ENCODE data around the gene RARRES2. TPM values are rescaled to one million over a fixed set of nuclear protein-coding genes. Genes with fewer than 3 reads are reported as not detected.

The RARRES2 gene
- total RNA-seq, 1 donor from 2014 or later = 62.1 TPM

GRCh38 chr7:150337659-150338081 is 3.8 kb downstream of the RARRES2 start:
- no peak for DNase-seq (ENCODE audit: low spot score)

GRCh38 chr7:150337179-150337578 is 4.2 kb downstream of the RARRES2 start:
- DNase-seq (ENCODE audit: low spot score) = no peak

DNA sequence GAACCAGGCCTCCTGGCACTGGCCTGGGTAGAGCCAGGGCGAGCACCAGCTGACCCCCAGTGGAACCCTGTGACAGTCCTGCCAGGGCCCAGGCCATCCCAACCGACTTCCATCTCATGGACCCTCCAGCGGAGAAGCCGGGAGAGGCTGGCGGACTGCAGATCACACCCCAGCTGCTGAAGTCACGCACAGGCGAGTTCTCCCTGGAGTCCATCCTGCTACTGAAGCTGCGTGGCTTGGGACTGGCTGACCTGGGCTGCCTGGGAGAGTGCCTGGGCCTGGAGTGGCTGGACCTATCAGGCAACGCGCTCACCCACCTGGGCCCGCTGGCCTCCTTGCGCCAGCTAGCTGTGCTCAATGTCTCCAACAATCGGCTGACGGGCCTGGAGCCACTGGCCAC is 4.7 kb downstream of the RARRES2 start:
- DNase-seq (ENCODE audit: low spot score) = no peak

- DNase-seq (ENCODE audit: low spot score) = no peak
Measured at GRCh38 chr7:150335774-150336112, 5.7 kb downstream of the RARRES2 start.

DNA sequence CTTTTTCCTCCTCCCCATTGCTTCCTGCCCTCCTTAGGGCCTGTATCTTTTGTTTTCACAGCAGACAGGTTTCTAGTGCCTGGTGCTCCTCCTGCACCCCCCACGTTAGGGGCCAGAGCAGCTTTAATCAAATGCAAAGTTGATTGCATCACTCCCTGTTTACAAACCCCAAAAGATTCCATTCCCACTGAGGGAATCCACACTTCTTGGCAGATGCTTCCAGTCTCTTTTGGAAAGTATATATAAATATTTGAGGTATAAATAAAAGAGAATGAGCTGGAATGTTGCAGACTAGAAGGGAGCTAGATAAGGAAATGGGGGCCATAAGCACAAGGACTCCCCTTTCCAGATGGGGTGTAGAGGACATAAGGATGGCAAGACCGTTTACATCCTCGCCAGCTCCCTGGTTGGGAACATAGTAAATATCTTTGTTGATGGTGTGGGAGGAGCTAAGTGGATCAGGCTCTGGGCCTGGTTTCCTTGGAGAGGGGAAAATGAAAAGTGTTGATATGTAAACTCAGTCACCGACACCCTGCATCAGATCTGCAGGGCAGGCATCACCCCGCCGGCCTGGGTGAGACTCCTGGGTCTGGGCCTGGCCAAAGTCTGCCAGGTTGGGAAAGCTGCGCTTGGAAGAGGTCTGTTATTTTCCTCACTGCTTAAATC is 6.2 kb downstream of the RARRES2 start:
- DNase-seq (ENCODE audit: low spot score) = peak; percentile 42

DNA sequence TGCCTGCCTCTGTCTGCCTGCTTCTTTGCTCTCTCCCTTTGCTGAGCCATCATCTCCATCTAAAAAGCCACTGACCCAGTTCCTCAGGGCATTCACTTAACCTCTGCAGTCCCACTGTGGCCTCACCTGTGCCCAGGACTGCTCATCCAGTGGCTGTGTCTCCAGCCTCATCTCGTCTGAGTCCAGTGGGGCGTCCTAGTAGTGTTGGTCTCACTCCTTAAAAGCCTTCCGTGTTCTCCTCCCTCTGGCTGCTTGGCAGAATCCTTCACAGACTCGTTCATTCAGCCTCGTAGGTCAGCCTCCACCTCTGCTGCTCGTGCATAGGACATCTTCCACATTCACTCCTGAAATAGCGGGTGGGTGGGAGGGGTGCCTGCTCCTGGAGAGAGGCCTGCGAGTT is 7.3 kb downstream of the RARRES2 start:
- DNase-seq (ENCODE audit: low spot score) = no peak

DNA sequence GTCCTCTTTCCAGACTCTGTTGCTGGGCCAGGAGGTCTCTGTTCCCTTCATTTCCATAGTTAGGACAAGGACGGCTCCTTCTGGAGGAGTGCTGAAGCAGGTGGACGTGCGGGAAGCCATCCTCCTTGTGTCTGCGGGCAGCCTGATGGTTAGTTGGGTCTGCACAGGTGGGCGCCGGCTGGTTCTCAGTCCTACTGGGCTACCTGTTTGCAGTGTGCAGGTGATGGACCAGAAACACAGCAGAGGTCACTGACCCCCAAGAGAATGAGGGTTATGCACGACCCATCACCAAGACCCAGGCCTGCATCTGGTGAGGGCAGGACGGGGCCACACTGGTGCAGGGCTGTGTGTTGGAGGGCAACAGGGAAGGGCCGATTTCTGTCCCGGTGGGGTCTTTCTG is 7.8 kb downstream of the RARRES2 start:
- no peak for DNase-seq (ENCODE audit: low spot score)

- no peak for DNase-seq (ENCODE audit: low spot score)
Measured at GRCh38 chr7:150332852-150333635, 8.4 kb downstream of the RARRES2 start.

- no peak for DNase-seq (ENCODE audit: low spot score)
Measured at GRCh38 chr7:150330211-150330885, 11.1 kb downstream of the RARRES2 start.

GRCh38 chr7:150329331-150330120 is 11.9 kb downstream of the RARRES2 start:
- DNase-seq (ENCODE audit: low spot score) = no peak

DNA sequence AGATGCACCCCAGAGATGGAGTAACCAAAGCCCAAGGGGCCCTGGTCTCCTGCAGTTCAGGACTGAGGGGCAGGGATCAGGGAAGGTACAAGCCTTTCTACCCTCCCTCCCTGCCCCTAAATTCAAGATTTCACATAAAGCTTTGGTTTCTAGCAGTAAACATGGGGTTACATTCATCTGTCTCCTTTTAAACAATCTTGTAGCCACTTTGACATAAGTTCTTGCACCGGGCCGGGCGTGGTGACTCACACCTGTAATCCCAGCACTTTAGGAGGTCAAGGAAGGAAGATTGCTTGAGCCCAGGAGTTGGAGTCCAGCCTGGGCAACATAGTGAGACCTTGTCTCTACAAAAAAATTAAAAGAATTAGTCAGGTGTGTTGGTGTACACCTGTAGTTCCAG is 14.1 kb downstream of the RARRES2 start:
- DNase-seq (ENCODE audit: low spot score) = no peak

- DNase-seq (ENCODE audit: low spot score) = no peak
Measured at GRCh38 chr7:150326657-150327268, 14.7 kb downstream of the RARRES2 start.

DNA sequence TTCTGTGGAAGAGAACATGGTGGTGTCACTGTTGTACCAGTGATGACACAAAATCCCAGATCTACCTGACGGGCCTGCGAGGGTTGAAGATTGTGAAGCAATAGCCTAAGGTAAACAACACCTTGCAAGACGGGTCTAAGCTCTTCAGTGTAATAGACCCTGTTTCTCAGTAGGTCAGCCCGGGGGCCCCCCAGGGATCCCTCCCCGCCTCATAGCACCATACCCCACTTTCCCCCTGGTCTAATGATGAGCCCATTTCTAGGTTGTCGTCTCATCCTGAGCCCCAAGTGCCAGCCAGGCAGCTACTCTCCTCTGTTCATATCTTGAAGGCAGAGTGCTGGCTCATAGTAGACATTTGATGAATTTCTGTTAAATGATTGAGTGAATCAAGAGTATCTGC is 15.5 kb downstream of the RARRES2 start:
- no peak for DNase-seq (ENCODE audit: low spot score)

GRCh38 chr7:150325110-150325611 is 16.3 kb downstream of the RARRES2 start:
- no peak for DNase-seq (ENCODE audit: low spot score)

GRCh38 chr7:150324373-150324961 is 17.0 kb downstream of the RARRES2 start:
- peak; percentile 23 for DNase-seq (ENCODE audit: low spot score)

DNA sequence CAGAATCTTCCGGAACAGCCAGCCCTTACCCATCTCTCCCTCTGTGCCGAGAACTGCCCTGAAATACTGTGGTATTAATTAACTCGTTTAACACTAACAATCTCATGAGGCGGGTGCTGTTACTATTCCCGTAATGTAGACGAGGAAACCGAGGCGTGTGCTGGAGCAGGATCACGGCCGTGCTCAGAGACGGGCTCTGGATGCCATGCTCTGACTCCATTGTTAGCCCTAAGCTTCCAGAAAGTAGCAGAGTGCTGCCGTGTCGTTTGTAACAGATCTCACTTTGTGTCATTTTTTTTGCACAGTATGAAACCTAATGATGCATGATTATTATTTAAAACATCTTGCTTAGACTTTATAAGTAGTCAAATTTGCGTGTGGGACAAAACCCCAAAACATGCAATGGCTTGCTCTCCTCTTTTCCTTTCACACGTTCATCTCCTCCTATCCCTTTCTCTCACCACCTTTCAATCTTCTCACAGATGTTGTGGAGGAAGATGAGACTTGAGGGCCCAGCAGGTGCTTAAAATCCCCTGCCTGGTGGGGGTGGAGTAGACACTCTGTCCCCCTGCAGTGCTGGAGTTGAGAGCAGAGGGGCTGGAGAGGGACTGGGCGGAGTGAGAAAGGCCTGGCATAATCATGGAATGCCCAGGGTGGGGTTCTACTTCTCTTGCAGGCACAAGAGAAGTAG is 17.6 kb downstream of the RARRES2 start:
- DNase-seq (ENCODE audit: low spot score) = peak; percentile 22

DNA sequence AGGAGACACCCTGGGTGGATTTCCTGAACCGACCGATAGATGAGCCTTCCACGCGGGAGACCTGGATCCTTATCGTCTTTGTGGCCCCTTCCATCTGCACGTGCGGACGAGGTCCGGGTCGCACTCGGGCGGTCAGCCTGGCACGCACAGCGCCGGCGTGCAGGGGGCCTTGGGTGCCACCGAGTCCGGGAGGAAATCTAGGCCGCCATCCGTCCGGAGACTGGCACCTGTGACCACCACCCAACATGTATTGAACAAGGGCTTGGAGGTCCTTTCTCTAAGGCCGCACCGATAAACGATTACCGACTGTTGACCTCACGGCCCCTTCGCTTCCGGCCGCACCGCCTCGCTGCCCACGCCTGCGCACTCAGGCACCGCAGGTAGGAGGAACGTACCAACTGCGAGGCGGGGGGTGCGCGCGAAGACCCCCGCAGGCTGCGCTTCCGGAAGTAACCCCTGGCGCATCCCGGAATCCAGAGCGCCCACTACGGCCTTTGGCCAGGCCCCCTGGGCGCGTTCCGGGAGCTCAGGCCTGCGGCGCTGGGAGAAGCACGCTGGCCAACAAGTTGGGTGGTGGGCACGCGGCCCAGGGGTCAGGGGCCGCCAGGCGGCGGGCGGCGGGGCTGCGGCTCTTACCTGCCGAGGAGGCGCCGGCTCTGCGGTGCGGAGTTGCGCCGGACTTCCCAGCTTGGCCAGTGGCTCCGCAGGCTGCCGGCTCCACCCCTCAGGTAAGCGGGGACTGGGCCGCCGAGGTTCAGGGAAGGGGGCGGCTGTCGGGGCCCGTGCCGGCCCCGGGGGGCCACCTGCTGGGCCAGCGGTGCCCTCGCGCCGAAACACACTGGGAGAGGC is 18.4 kb downstream of the RARRES2 start, which contains the start of the genes ACTR3C and LRRC61:
Gene ACTR3C (minus strand): TSS at position 713 of the 849 bp plus-strand sequence. CDS start 28,249 bp downstream, outside the sequence.
Gene LRRC61 (plus strand): TSS at position 523 of the 849 bp plus-strand sequence. CDS start 13,507 bp downstream, outside the sequence.
- peak; percentile 48 for DNase-seq (ENCODE audit: low spot score)

- no peak for DNase-seq (ENCODE audit: low spot score)
Measured at GRCh38 chr7:150322114-150322832, 19.2 kb downstream of the RARRES2 start.
